Transverse colon (tissue), 3 donors: ENCODE results near the gene FCRLA.

Source experiments
- CTCF ChIP-seq, 5 experiments: fragments of 200-600 bp in 3 of 5; fragments of 450-650 bp in 2 of 5; sonication (generic) in 3 of 5; IDR thresholded peaks; 1 replicate in 2 of 5; 2 replicates in 3 of 5; pipeline ENCODE4 v1.5.1; 2016 to 2017; ENCODE audit warnings: antibody characterized with exemption in 5 of 5, inconsistent platforms in 3 of 5, mild to moderate bottlenecking in 2 of 5, moderate library complexity in 1 of 5
- EP300 ChIP-seq: sonication (generic); formaldehyde crosslinking; IDR thresholded peaks from one replicate; pipeline ENCODE4 v1.6.1; 2017; ENCODE audit warnings: antibody characterized with exemption, low read depth
- POLR2A ChIP-seq: fragments of 450-650 bp; IDR thresholded peaks from one replicate; pipeline ENCODE4 v1.6.1; 2016; ENCODE audit warnings: antibody characterized with exemption, mild to moderate bottlenecking, moderate library complexity

GRCh38 chr1:161710560-161710959, 3.5 kb downstream of the FCRLA start:
- TF ChIP-seq CTCF (IDR thresholded peaks at IDR 0.05) (no peak), POLR2A (no peak), EP300 (no peak)
